GM18873 (cell line): ENCODE results near the gene MGAT1.
A peak's percentile ranks its signal among the peaks of the same experiment; 100 is the strongest.
"Not testable (repeated sequence)": the region's sequence is repeated elsewhere in the genome, so short reads cannot be mapped to it uniquely, and the experiment has no call there.

ENCODE experiments used
- ATAC-seq: cut with Tn5 transposase; IDR thresholded peaks from one replicate; pipeline ENCODE4 v1.9.1; 2021; ENCODE audit warnings: mild to moderate bottlenecking, moderate library complexity, moderate number of reproducible peaks; ENCODE audit not compliant: unreplicated experiment, low FRiP score

The MGAT1 gene

DNA sequence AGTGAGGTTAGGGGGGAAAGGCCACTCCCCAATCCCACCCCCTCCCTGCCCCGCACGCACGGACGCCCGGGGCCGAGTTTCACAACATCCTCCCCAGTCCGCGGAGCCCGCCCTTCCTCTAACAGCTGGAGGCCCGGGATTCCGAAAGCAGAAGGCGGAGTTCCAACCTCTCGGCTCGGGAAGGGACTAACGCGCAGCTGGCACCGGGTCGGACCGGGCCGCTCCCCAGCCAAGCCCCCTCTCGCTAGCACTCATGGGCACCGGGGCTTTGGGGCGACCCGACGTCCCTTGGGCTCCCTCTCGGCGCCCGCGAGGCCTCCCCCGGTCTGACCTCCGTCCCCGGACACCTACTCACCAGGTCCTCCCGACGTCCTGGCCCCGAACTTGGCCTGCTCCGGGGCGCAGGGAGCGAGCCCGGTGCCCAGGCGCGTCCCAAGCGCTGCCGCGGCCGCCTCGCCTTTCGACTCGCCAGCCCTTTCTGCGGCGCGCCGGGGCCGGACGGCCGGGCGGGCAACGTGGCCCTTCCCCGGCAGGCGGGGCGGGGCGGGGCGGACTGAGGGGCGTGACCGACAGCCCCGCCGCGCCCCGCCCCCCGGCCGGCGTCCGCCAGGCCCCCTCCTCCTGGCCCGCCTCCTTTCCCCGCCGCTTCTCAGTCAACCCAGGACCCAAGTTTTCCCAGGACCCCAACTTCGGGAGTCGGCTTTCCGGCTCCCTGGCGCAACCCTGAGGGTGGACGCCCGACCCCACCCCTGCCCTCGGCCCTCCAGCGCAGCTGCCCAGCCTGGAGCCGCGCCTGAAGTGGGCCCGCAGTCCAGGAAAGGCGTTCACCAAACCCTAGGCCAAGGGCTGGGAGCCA is at the start of gene MGAT1:
MGAT1 (minus strand) TSS at position 482 of the 856 bp plus-strand sequence. CDS start 9,835 bp downstream, outside the sequence.
- peak; percentile 3 for ATAC-seq

DNA sequence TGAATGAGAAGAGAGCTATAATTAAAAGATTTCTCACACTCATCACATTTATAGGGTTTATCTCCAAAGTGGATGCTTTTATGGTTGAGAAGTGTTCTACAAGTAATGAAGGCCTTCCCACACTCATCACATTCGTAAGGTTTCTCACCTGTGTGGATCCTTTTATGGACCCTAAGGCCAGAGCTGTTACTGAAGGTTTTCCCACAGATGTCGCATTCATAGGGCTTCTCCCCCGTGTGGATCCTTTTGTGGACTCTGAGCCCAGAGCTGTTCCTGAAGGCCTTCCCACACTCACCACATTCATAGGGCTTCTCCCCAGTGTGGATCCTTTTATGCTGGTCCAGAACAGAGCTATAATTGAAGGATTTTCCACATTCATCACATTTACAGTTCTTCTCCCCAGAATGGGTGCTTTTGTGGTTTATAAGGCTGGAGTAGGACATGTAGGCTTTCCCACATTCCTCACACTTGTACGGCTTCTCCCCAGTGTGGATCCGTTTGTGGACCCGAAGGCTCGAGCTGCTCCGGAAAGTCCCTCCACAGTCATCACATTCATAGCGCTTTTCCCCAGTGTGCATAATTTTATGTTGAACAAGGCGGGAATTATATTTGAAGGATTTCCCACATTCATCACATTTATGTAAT is 48.0 kb upstream of the MGAT1 start:
- no peak for ATAC-seq

DNA sequence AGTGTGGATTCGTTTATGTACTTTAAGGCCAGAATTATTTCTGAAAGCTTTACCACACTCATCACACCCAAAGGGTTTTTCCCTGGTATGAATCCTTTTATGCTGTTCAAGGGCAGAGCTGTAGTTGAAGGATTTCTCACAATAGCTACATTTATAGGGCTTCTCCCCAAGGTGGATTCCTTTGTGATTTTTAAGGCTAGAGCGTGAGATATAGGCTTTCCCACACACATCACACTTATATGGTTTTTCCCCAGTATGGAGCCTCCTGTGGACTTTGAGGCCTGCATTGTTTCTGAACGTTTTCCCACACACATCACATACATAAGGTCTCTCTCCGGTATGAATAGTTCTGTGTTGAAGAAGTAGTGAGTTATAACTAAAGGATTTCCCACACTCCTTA is 47.2 kb upstream of the MGAT1 start:
- no peak for ATAC-seq

DNA sequence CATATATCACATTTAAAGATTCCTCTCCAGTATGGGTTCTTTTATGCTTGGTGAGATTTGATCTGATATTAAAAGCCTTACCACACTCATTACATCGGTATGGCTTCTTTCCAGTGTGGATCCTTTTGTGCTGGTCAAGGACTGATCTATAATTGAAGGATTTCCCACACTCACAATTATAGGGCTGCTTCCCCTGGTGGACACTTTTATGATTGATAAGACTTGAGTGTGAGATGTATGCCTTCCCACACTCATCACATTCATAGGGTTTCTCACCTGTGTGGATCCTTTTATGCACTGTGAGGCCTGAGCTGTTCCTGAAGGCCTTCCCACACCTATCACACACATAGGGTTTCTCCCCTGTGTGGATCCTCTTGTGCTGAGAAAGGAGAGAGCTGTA is 46.3 kb upstream of the MGAT1 start:
- ATAC-seq = no peak

DNA sequence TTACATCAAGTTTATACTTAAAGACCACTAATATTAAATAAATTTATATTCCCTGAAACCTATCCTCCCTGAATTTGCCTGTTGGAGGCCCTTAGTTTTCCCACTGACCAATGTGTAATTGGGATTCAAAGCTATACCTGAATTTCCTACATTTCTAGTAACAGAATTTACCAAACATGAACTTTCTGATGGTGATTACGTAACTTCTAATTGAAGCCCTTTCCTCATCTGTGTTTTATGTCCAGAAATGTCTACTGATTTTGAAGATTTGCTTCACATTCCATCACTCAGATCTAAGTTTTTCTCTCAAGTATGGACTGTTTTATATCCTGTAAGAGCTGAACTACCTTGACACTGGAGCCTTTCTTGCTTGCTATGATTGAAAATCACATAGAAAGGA is 45.7 kb upstream of the MGAT1 start:
- ATAC-seq = no peak

DNA sequence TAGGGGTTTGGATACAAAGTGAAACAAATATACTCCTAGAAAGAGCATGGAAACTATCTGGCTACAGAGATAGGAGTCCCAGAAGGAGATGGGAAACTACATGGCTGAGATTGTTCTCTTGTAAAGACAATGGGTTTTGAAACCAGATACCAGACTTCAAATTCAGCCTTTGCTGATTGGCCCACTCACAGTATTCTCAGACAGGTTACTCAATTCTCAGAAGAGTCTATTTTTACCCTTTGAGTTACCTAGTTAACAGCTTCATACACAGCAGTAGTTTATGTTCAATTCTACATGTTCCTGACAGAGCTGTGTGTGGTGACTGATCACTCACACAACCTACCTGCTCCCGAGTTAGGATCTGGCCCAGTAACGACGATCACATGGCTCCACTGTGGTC is 44.4 kb upstream of the MGAT1 start:
- no peak for ATAC-seq

DNA sequence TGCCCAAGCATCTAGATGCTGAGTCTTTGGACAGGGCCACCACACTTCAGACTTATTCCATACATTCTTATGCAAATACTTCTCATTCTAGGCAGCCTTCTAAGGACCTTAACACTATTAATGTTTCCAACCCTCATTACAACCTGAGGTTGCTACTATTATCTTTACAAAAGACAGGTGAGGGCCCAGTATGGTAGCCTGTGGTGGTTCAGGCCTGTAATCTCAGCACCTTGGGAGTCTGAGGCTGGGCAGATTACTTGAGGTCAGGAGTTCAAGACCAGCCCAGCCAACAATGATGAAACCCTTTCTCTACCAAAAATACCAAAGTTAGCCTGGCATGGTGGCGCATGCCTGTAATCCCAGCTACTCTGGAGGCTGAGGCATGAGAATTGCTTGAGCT is 42.3 kb upstream of the MGAT1 start:
- ATAC-seq = no peak

DNA sequence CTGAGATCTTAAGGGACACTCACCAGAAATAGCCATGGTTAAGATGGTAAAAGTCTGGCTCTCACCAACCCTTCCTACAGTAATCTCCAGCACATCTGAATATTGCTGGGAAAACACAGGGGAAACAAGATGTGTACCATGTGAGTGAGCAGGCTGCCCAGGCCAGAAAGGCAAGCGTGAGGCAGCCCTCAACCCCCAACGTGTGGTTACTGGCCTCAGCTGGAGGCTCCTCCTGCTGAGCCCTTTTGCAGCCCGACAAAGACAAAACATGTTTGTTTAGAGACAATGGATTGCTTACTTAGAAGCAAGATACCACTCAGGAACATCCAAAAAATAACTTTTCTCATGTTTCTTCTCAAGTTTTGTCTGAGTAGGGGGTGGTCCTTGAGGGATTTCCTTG is 41.8 kb upstream of the MGAT1 start:
- no peak for ATAC-seq

DNA sequence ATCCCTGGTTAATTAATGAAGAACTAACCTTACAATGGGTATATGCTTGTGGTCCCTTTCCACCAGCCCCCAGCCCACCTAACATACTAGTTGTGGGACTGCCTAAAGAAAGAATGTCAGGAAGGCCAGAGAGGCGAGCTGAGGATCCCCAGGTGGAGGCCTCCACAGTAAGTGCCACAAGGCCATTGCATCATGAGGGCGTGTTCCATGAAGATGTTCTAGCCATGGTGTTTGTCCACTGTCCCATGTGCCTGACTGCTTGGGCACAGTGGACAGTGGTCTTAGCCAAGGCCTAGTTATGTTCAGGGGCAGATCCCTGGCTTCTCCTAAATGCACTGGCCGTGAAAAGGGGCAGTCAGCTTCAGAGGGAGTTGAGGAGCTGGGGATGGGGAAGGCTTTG is 37.3 kb upstream of the MGAT1 start:
- no peak for ATAC-seq

DNA sequence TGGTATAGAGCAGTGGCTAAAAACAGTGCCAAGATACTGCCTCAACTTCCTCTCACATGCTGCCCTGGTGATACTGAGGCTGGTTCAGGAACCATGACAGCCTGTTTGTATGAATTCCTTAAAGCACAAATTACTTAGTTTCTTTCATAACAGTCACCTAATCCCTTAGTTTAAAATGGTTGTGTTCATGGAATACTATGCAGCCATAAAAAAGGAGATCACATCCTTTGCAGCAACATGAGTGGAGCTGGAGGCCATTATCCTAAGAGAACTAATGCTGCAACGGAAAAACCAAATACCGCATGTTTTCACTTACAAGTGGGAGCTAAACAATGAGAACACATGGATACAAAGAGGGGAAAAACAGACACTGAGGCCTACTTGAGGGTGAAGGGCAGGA is 36.6 kb upstream of the MGAT1 start:
- no peak for ATAC-seq

DNA sequence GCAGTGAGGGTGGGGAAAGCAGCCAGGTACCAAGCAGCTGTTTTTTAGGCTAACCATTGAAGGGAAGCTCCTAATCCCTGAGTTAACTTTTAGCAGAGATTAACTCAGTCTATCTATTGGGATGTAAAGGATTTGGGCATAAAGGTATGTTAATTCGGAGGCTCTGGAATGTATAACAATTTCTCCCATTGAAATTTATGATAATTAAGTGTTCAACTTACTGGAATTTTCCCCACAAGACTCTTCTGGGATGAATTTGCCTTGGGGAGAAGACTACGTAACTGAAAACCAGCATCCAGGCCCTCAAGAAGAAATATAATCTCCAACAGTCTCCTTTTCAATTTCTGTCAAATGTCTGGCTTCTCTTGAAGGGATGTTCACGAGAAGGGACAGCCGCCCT is 34.9 kb upstream of the MGAT1 start:
- ATAC-seq = no peak

DNA sequence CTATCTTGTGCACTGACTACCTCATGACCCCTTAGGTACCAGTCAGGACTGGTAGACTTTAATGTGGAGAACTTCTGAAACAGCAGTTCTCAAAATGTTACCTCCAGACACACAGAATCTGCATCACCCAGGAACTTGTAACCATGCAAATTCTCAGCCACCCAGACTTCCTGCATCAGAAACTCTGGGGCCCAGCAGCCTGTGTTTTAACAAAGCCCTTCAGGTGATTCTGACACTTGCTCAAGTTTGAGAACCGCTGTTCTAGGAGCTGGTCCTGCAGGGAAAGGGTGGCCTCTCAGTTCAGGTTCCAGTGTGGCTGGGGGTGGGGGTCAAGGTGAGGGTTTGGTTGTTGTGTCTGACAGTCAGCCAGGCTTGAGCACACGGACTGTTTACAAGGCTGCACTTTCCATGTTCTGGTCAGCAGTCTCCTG is 30.0 kb upstream of the MGAT1 start:
- ATAC-seq = peak; percentile 52

DNA sequence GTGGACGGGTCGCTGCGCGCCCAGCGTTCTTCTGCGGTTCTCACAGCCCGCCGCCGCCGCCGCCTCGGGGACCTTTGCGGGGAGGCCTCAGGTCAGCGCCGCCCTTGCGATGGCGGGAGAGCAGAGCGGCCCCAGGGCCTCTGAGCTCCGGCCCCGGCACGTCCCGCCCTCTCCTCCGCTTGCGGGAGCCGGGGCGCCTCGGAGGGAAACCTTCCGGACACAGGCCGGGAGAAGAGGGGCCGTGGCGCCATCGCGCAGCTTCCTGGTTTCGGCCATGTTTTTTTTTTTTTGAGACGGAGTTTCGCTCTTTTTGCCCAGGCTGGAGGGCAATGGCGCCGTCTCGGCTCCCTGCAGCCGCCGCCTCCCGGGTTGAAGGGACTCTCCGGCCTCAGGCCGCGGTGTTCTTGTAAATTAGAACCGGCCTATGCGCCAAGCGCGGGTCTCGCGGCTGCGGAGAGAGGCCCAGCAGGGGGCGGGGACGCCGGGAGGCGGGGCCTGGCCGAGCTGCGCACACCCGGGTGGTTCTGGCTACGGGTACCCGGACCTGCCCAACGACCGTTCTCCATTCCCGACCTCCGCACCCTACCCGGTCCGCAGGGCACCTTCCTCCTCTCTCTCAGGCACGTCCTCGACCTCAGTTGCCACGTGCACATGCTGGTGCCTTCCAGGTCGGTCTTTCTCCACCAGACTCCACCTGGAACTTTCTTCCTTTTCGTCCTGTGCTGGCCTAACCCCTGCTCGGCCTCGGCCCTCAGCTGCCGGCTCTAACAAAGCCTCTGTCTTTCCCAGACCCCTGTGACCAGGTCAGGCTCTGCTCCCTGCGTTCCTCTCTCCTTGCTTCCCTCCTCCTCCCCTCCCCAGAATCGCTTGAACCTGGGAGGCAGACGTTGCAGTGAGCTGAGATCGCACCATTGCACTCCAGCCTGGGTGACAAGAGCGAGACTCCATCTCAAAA is 28.8 kb upstream of the MGAT1 start:
- peak; percentile 67 for ATAC-seq

DNA sequence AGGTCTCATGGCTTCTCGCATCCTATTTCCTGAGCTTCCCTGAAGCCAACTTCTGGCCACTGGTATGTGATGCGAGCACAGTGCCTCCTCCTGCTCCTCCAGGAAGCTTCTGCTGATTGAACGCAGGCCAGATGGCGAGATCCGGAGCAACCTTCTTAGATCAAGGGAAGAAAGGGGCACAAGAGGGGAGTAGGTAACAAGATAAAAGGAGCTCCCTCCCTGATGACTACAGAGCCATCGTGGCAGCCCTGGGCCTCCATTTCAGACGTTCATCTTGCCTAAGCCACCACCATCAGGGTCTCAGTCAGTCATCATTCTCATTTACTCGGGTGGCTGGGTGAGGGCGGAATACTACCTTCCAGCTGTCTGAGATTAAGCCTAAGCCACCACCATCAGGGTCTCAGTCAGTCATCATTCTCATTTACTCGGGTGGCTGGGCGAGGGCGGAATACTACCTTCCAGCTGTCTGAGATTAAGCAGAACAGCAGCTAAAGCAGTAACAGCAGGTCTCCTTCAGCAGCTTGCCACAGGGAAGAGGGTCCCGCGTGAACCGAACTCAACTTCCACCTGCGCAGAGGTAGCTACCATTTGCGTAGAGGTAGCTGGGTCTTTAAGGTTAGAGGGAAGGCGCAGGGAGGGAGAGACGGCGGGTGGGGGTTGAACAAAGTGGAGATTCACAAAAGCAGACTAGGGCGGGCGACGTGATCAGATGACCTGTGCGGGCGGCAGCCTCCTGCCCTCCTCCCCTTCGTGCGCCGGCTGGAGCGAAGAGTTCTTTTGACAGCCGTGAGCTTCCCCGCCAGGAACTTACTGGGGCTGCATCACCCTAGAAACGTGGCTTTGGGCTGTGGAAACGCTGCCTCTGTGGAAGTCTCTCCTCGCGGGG is 27.9 kb upstream of the MGAT1 start:
- ATAC-seq = peak; percentile 17

DNA sequence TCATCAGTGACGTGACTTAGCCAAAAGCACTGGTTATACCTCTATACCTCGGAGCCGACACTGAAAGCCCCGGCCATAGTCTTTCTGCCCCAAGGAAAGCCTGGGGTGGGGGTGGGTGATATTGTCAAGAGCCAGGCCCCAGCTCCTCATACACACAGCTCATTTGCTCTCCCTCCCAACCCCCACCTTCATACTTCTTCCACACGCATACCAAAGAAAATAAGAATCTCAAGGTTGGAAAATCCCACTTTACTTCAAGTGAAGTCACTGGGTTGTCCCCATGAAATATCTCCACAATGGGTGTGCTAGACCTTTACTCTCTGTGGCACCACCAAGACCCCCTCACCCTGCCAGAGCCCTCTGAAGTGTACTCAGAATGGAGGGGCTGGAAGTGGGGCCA is 27.1 kb upstream of the MGAT1 start:
- ATAC-seq = no peak

DNA sequence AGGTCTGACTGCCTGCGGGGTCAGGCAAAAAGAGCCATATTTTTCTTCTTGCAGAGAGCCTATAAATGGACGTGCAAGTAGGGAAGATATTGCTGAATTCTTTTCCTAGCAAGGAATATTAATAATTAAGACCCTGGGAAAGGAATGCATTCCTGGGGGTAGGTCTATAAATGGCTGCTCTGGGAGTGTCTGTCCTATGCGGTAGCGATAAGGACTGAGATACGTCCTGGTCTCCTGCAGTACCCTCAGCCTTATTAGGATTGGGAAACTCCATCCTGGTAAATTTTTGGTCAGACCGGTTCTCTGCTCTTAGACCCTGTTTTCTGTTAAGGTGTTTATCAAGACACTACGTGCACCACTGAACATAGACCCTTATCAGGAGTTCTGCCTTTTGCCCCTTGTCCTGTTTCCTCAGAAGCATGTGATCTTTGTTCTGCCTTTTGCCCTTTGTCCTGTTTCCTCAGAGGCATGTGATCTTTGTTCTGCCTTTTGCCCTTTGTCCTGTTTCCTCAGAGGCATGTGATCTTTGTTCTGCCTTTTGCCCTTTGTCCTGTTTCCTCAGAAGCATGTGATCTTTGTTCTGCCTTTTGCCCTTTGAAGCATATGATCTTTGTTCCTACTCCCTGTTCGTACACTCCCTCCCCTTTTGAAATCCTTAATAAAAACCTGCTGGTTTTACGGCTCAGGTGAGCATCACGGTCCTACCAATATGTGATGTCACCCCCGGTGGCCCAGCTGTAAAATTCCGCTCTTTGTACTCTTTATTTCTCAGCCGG is 26.3 kb upstream of the MGAT1 start:
- not testable (repeated sequence) for ATAC-seq

DNA sequence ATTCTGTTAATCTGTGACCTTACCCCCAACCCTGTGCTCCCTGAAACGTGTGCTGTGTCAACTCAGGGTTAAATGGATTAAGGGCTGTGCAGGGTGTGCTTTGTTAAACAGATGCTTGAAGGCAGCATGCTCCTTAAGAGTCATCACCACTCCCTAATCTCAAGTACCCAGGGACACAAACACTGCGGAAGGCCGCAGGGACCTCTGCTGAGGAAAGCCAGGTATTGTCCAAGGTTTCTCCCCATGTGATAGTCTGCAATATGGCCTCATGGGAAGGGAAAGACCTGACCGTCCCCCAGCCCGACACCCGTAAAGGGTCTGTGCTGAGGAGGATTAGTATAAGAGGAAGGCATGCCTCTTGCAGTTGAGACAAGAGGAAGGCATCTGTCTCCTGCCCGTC is 24.8 kb upstream of the MGAT1 start:
- not testable (repeated sequence) for ATAC-seq

DNA sequence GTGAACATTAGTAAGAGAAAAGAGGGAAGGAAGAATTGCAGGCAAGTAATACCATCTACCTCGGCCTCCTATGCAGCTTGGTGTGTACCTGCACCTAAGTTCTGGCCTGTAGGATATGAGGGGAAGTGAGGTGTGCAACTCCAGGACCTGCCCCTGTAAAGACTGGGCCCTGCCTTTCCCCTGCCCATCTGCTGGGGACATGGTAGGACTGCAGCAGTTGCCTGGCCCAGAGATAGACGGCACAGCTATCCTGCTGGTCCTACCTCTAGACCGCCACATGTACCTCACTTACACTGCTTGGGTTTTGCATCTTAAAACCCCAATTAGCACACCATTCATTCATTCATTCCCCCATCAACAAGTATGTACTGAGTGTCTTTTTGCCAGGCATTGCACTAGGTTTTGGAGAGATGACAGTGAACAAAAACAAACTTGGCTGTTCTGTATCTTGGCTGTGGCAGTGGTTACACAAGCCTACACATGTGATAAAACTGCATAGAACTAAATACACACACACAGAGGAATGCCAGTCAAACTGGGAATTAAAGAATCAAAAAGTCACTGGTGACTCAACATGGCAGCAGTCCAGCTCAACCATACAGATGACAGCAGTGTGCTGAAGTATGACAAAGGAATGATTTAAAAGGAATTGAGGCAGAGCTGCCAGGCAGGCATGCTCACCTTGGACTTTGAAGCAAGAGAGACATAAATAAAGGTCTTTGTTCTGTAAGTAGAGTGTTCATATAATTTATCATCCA is 23.3 kb upstream of the MGAT1 start:
- ATAC-seq = no peak
